Loucy (cell line): Measurements from ENCODE around the gene TMEM181.

Experiments
- CTCF ChIP-seq: fragments of 200-600 bp; sonication (generic); conservative IDR thresholded peaks from 2 replicates; pipeline ENCODE4 v1.5.1; 2014; ENCODE audit warnings: mild to moderate bottlenecking, antibody characterized with exemption, low read length
- EZH2phosphoT487 ChIP-seq: fragments of 200-600 bp; IDR thresholded peaks from 2 replicates; pipeline ENCODE4 v1.6.1; 2018; ENCODE audit warnings: antibody characterized with exemption, mild to moderate bottlenecking, moderate library complexity, borderline replicate concordance

DNA sequence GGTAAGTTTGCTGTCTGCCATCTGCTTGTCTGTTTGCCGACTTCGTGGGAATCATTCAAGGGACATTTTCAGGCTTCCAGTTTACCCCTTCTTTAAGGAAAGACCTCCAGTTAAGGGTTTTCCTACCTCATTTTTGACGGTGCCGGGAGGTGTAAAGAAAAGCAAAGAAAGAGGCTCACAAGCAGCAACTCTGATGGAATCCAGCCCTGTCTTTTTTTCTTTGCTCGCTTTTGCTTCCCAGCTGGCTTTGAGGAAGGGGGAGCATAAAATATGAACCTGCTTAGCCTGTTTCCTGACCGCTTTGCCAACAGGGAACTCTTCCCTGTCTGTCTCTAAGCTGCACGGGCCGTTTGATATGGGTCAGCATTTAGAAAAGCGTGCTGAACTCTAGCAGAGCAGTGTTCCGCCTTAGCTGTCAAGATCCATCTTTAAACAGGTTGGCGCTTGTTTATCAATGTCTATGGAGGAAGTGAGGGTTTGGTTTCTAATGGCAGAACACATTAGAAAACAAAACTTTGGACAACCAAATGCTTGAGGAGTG, 103.8 kb downstream of the TMEM181 start:
- no peak for TF ChIP-seq CTCF
- TF ChIP-seq EZH2phosphoT487: no peak
